T47D (cell line): ENCODE data around the gene RUNX1.

Experiments
- DNase-seq, 2 experiments: peaks; one replicate each; pipeline versions ENCODE4 v3.0.0 to v3.0.0-alpha.2; 2011 to 2012; ENCODE audit warnings: low read depth in 1 of 2, low spot score in 1 of 2
- JUND ChIP-seq: IDR thresholded peaks from 2 replicates; pipeline ENCODE4 v1.6.1; 2012; ENCODE audit warnings: low read depth
- in situ Hi-C: cut with HindIII; loops from 2 replicates; pipeline ENCODE4 v1.10.0; 2016; ENCODE audit warnings: low sequenced_read_pairs, low pct_unique_long_range_greater_than_20kb

RUNX1 gene

DNA sequence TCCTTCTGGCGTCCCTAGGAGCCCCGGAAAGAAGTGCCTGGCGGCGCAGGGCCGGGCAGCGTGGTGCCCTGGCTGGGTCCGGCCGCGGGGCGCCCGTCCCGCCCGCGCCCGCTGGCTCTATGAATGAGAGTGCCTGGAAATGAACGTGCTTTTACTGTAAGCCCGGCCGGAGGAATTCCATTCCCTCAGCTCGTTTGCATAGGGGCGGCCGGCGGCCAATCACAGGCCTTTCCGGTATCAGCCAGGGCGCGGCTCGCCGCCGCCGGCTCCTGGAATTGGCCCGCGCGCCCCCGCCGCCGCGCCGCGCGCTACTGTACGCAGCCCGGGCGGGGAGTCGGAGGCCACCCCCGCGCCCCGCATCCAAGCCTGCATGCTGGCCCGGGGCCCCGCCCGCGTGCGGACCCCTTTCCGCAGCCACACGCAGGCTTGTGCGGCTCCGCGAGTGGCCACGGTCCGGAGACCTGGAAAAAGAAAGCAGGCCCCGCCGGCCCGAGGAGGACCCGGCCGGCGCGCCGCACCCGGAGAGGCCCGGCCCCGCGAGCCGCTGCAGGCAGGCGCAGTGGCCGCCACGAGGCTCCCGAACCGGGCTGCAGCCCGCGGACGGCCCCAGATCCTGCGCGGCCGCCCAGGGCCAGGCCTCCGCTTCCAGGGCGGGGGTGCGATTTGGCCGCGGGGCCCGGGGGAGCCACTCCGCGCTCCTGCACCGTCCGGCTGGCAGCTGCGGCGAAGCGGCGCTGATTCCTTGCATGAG is 160.4 kb downstream of the RUNX1 start:
- TF ChIP-seq JUND: no peak
- peak; percentile 97 to 99 for DNase-seq
- in situ Hi-C loops: no loop called here

- in situ Hi-C loops: no loop called here
- TF ChIP-seq JUND: 0 out of 2 replicates have a peak, but pooled peaks have one; percentile 19
- peak; percentile 69 to 76 for DNase-seq
Measured at GRCh38 chr21:34887725-34888568, 161.2 kb downstream of the RUNX1 start.

DNA sequence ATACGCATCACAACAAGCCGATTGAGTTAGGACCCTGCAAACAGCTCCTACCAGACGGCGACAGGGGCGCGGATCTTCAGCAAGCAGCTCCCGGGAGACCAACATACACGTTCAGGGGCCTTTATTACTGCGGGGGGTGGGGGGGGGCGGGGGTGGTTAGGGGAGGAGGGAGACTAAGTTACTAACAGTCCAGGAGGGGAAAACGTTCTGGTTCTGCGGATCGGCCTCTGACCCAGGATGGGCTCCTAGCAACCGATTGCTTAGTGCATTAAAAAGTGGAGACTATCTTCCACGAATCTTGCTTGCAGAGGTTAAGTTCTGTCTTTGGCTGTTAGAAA is 162.0 kb downstream of the RUNX1 start:
- no peak for DNase-seq
- in situ Hi-C loops: no loop called here
- TF ChIP-seq JUND: no peak

- in situ Hi-C loops: no loop called here
- TF ChIP-seq JUND: no peak
- peak in 1 of 2 experiments; percentile 33 for DNase-seq
Measured at GRCh38 chr21:34886240-34887104, 162.6 kb downstream of the RUNX1 start.

DNA sequence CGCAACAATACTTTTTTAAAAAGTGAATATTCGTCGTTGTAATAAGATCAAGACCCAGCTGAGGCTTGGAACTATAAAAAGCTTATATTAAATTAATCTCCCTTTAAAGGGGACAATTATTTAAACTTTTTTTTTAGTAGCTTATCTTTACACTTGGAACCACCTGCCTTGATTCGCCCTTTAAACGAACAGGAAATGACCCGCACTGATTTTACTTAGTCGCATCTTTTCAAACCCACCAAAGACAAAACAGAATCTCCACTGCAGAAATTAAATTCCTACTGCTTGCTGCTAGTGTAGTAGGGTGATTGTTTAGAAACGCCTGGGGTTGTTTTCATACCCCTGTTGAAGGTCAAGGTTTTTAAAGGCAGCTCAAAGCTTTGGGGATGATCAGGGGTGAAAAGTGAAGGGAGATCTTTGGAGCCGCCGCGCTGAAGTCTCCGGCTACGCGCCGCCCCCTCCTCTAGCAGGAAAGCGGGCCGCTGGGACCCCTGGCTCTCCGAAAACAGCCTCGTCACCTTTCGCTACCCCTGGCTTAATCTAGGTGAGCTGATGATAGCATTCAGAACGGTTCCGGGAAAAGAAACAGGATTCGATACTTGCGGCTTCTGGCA is 163.4 kb downstream of the RUNX1 start:
- no peak for DNase-seq
- TF ChIP-seq JUND: no peak
- in situ Hi-C loops: no loop called here

- DNase-seq: no peak
- no peak for TF ChIP-seq JUND
- in situ Hi-C loops: no loop called here
Measured at GRCh38 chr21:34885125-34885524, 164.0 kb downstream of the RUNX1 start.

GRCh38 chr21:34884346-34884929 is 164.7 kb downstream of the RUNX1 start:
- no peak for DNase-seq
- no peak for TF ChIP-seq JUND
- in situ Hi-C loops: no loop called here

- no peak for DNase-seq
- in situ Hi-C loops: no loop called here
- no peak for TF ChIP-seq JUND
Measured at GRCh38 chr21:34883491-34884271, 165.4 kb downstream of the RUNX1 start.

GRCh38 chr21:34882719-34883131 is 166.4 kb downstream of the RUNX1 start:
- TF ChIP-seq JUND: no peak
- in situ Hi-C loops: no loop called here
- no peak for DNase-seq

- no peak for DNase-seq
- in situ Hi-C loops: no loop called here
- TF ChIP-seq JUND: no peak
Measured at GRCh38 chr21:34881839-34882371, 167.2 kb downstream of the RUNX1 start.

DNA sequence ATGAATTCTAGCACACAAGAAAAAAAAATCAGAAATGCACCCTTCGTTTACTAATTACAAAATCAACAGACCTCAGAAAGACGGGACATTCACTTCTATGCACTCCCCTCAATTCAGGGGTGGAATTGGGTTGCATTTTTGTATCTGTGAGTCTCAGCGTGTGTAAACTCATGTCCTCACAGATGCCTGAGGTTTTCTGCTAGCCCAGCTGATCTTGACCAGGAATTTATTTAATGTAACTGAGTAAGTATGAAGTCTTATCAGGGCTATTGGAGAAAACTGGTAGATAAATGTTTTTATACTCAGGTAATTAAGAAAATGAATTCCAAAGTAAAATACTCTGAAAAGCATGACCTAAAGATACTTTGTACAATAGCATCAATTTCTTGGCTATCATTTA is 167.7 kb downstream of the RUNX1 start:
- TF ChIP-seq JUND: no peak
- in situ Hi-C loops: no loop called here
- no peak for DNase-seq
